Right atrium auricular region (tissue), 2 donors: ENCODE results near the gene SUGCT. TPM values are rescaled to one million over a fixed set of nuclear protein-coding genes. Genes with fewer than 3 reads are reported as not detected.
"Not testable (repeated sequence)": the region's sequence is repeated elsewhere in the genome, so short reads cannot be mapped to it uniquely, and the experiment has no call there.

ENCODE experiments used
- DNase-seq: peaks from one replicate; pipeline ENCODE4 v3.0.0-alpha.2; 2019; ENCODE audit warnings: low spot score
- H3K27ac ChIP-seq, 2 donors: fragments of 200-600 bp; sonication (generic); 1 replicate in 1 of 2; 2 replicates in 1 of 2; pipeline ENCODE4 v1.5.1; 2016 to 2019
- H3K27me3 ChIP-seq, 2 donors: fragments of 200-600 bp; sonication (generic); one replicate each; pipeline versions ENCODE4 v1.5.1 to v1.6.0; 2017 to 2019
- H3K36me3 ChIP-seq: fragments of 200-600 bp; sonication (generic); one replicate; pipeline ENCODE4 v1.5.1; 2016
- H3K4me1 ChIP-seq, 2 donors: fragments of 200-600 bp; sonication (generic); one replicate each; pipeline versions ENCODE4 v1.5.1 to v1.6.0; 2017 to 2019
- H3K4me3 ChIP-seq, 2 donors: fragments of 200-600 bp; sonication (generic); 1 replicate in 1 of 2; 2 replicates in 1 of 2; pipeline ENCODE4 v1.5.1; 2017 to 2019; ENCODE audit warnings: mild to moderate bottlenecking in 1 of 2, moderate library complexity in 1 of 2
- H3K9me3 ChIP-seq, 2 donors: fragments of 200-600 bp; sonication (generic); one replicate each; pipeline ENCODE4 v1.5.1; 2019
- CTCF ChIP-seq, 2 donors: fragments of 200-600 bp; sonication (generic); IDR thresholded peaks; one replicate each; pipeline ENCODE4 v1.5.1; 2019; ENCODE audit warnings: antibody characterized with exemption in 2 of 2
- total RNA-seq, 2 donors: library from RNA; depleted of rRNA; stranded (reverse); fragments of >200 nt; gene quantifications; one replicate each; pipeline ENCODE4 v1.1.0, GENCODE V29; 2016

SUGCT gene
- total RNA-seq, 2 donors from 2014 or later = 2.6 to 5.4 TPM

DNA sequence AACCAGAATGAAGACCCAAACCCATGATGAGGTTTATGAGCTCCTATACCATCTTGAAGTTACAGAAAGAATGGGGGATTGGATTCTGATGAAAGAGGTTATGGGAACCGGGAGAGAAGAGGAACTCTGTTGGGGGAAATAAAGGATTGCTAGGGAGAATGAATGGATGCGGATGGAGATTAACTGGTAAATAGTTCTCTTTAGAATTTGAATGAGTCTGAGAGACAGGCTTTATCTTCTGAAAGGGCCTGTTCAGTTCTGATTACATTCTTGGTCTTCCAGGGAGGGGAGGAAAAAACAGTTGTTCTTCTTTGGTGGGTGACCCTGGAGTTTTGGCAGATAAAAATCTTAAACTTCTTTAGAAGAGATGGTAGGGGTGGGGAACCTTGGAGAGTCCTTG lies 13.9 kb downstream of the SUGCT start:
- Histone ChIP-seq H3K27me3 (no peaks in the 10 kb centered on the region), H3K36me3 (no peaks in the 10 kb centered on the region), H3K9me3 (no peaks in the 10 kb centered on the region), H3K4me3 (no peak overlapping the region), H3K4me1 (no peaks in the 10 kb centered on the region), H3K27ac (no peak overlapping the region)
- DNase-seq = no peak
- no peak for TF ChIP-seq CTCF (IDR thresholded peaks at IDR 0.05)

DNA sequence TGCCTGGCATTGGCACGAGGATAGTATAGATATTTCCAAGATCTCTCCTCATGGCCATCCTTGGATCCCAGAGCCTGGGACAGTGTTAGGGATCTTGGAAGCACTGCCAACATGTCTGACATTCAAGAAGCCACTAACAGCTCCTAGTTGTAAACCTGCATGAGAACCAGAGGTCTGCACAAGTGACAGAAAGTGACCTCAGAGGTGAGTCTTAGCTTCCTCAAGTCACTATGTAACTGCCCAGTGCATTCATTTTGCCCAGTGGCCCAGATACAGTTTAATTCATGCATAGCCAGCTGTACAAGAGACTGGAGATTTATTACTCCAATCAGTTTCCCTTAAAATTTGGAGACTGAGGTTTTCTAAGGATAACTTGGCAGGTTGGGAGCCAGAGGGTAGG lies 16.7 kb downstream of the SUGCT start:
- H3K36me3 ChIP-seq = no peaks in the 10 kb centered on the region
- H3K4me1 ChIP-seq = no peaks in the 10 kb centered on the region
- H3K9me3 ChIP-seq = no peaks in the 10 kb centered on the region
- no peak overlapping the region for H3K27ac ChIP-seq
- H3K27me3 ChIP-seq = no peaks in the 10 kb centered on the region
- H3K4me3 ChIP-seq = no peak overlapping the region
- DNase-seq = no peak
- no peak for TF ChIP-seq CTCF (IDR thresholded peaks at IDR 0.05)

GRCh38 chr7:40156988-40157387 lies 22.2 kb downstream of the SUGCT start:
- DNase-seq = no peak
- no peak for TF ChIP-seq CTCF (IDR thresholded peaks at IDR 0.05)
- no peaks in the 10 kb centered on the region for H3K27me3 ChIP-seq
- H3K9me3 ChIP-seq = no peaks in the 10 kb centered on the region
- H3K4me3 ChIP-seq = no peak overlapping the region
- H3K27ac ChIP-seq = no peak overlapping the region
- no peaks in the 10 kb centered on the region for H3K36me3 ChIP-seq
- H3K4me1 ChIP-seq = no peaks in the 10 kb centered on the region

DNA sequence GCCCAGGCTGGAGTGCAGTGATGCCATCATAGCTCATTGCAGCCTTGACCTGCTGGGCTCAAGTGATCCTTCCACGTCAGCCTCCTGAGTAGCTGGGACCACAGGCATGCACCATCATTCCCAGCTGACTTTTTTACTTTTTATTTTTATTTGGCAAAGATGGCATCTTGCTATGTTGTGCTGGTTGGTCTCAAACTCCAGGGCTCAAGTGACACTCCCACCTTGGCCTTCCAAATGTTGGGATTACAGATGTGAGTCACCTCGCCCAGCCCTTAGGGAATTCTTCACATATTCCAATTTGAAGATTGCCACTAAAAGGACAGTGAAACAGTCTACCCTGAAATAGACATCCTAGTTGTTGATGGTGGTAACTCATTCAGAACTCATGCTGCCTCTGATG lies 27.7 kb downstream of the SUGCT start:
- no peak overlapping the region for H3K4me3 ChIP-seq
- no peak for DNase-seq
- TF ChIP-seq CTCF (IDR thresholded peaks at IDR 0.05) = no peak
- H3K27me3 ChIP-seq = no peaks in the 10 kb centered on the region
- no peak overlapping the region for H3K27ac ChIP-seq
- no peaks in the 10 kb centered on the region for H3K4me1 ChIP-seq
- H3K9me3 ChIP-seq = no peaks in the 10 kb centered on the region
- no peaks in the 10 kb centered on the region for H3K36me3 ChIP-seq

- Histone ChIP-seq H3K36me3 (no peaks in the 10 kb centered on the region), H3K4me1 (no peaks in the 10 kb centered on the region), H3K27ac (no peak overlapping the region), H3K9me3 (no peaks in the 10 kb centered on the region), H3K27me3 (no peaks in the 10 kb centered on the region), H3K4me3 (no peak overlapping the region)
- TF ChIP-seq CTCF (IDR thresholded peaks at IDR 0.05) = no peak
- no peak for DNase-seq
Measured at GRCh38 chr7:40165216-40165615, 30.4 kb downstream of the SUGCT start.

- DNase-seq = no peak
- H3K4me1 ChIP-seq = no peaks in the 10 kb centered on the region
- H3K36me3 ChIP-seq = no peaks in the 10 kb centered on the region
- no peak overlapping the region for H3K27ac ChIP-seq
- no peaks in the 10 kb centered on the region for H3K27me3 ChIP-seq
- H3K4me3 ChIP-seq = no peak overlapping the region
- no peaks in the 10 kb centered on the region for H3K9me3 ChIP-seq
- no peak for TF ChIP-seq CTCF (IDR thresholded peaks at IDR 0.05)
Measured at GRCh38 chr7:40167291-40167690, 32.5 kb downstream of the SUGCT start.

DNA sequence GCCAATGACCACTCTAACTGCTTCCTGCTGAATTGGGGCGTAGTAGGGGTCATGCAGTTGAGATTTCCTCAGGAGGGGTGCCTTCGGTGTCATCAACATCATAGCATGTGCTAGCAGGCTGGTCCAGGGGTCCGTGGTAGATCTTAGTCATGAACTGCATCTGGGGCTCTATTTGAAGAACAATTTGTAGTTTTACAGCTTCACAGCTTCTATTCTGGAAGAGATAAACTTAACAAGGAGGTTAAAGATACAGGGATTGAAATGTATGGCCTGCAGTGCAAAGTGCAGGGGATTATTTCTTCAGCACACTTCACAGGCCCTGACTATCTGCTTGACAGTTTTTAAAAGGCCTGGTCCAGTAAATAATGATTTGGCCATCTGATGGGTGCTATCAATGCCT lies 33.5 kb downstream of the SUGCT start:
- H3K27me3 ChIP-seq, H3K27ac ChIP-seq, H3K9me3 ChIP-seq, DNase-seq, H3K4me3 ChIP-seq, H3K36me3 ChIP-seq, H3K4me1 ChIP-seq: not testable (repeated sequence)

DNA sequence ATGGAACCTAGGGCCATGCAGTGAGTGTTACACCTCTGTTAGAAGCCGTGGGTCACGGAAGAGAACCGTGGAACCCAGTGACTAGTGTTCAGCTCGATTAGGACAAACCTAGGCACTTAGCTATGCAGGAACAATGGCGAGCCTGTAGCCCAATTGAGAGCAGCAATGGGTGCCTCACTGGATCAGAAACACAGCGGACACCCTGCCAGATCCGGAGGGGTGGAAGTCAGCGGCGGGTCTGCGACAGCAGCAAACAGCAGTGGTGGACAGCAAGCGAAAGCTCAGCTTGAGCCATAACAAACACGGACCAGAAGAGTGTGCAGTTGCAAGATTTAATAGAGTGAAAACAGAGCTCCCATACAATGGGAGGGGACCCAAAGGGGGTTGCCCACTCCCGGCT lies 38.3 kb downstream of the SUGCT start:
- not testable (repeated sequence) for H3K36me3 ChIP-seq, H3K9me3 ChIP-seq, H3K27me3 ChIP-seq, H3K4me1 ChIP-seq, H3K27ac ChIP-seq, H3K4me3 ChIP-seq, DNase-seq

DNA sequence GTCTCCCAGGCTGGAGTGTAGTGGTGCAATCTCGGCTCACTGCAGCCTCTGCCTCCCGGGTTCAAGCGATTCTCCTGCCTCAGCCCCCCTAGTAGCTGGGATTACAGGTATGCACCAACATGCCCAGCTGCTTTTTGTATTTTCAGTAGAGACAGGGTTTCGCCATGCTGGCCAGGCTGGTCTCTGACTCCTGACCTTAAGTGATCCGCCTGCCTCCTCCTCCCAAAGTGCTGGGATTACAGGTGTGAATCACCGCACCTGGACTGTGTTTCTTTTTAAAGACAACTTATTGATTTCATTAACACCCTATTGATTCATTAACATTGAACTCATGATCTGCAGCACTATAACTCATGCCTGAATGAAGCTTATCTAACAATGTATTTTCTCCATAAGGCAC lies 40.5 kb downstream of the SUGCT start:
- not testable (repeated sequence) for DNase-seq, H3K4me1 ChIP-seq, H3K27ac ChIP-seq, H3K9me3 ChIP-seq, H3K27me3 ChIP-seq, H3K36me3 ChIP-seq, H3K4me3 ChIP-seq
